Progenitor cell of endocrine pancreas (in vitro differentiated cells): Measurements from ENCODE around the gene C2CD2L. TPM values are rescaled to one million over a fixed set of nuclear protein-coding genes. Genes with fewer than 3 reads are reported as not detected.

Experiments
- DNase-seq: peaks from one replicate; pipeline ENCODE4 v3.0.0; 2021; ENCODE audit warnings: low spot score; ENCODE audit not compliant: unreplicated experiment
- H3K27ac Mint-ChIP-seq: 2 replicates; pipeline ENCODE4 v1.8.0; 2021; ENCODE audit warnings: mild to moderate bottlenecking, moderate library complexity, mixed read lengths
- H3K27me3 Mint-ChIP-seq: 2 replicates; pipeline ENCODE4 v1.8.0; 2021; ENCODE audit warnings: mixed read lengths
- H3K36me3 Mint-ChIP-seq: 2 replicates; pipeline ENCODE4 v1.8.0; 2022; ENCODE audit warnings: mixed read lengths; ENCODE audit not compliant: insufficient read depth
- H3K4me1 Mint-ChIP-seq: 2 replicates; pipeline ENCODE4 v1.8.0; 2021; ENCODE audit warnings: low read depth, mixed read lengths
- H3K4me3 Mint-ChIP-seq: 2 replicates; pipeline ENCODE4 v1.8.0; 2021; ENCODE audit warnings: low read depth, mild to moderate bottlenecking, moderate library complexity, mixed read lengths
- H3K9me3 Mint-ChIP-seq: 2 replicates; pipeline ENCODE4 v1.8.0; 2021; ENCODE audit warnings: low read depth, mixed read lengths
- total RNA-seq: library from RNA; stranded (reverse); gene quantifications from 2 replicates; pipeline ENCODE4 v1.2.1, GENCODE V29; 2021
- TF ChIP-seq, protein P1 (sequence below): fragments of 200-600 bp; sonication (generic); IDR thresholded peaks from one replicate; pipeline ENCODE4 v1.5.0; 2021; ENCODE audit warnings: antibody characterized with exemption, mild to moderate bottlenecking; ENCODE audit not compliant: unreplicated experiment

Gene C2CD2L
- total RNA-seq, 1 donor from 2014 or later, result 7.3 TPM

DNA sequence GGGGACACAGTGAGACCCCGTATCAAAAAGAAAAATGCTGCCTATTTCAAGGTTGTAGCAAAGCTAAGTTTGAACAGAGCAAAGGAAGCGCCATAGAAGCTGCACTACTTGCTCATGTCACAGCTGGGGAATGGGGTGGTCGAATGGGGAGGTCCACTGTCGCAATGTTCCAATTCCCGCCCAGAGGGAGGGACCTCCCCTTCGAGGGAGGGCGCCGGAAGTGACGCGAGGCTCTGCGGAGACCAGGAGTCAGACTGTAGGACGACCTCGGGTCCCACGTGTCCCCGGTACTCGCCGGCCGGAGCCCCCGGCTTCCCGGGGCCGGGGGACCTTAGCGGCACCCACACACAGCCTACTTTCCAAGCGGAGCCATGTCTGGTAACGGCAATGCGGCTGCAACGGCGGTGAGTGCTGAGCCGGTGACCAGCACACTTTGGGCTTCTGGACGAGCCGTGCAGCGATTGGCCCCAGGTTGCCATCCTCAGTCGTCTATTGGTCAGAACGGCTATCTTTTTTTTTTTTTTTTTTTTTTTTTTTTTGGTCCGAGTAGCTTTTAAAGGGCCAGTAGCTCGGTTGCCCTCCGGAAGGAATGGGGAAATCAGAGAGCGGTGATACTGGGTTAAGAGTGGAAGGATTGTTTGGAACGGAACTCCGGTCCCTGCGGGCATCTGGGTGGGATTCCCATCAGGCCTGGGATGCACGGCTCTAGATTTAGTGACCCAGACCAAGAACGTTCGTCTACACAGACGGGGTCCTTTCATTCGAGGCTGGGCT, 22.3 kb upstream of the C2CD2L start, which contains the start of gene HMBS:
HMBS (plus strand) TSS at position 219 of the 774 bp plus-strand sequence; CDS start at position 372, 153 bp downstream.
- peaks cover 9% of the 10 kb centered on the region for H3K36me3 Mint-ChIP-seq
- H3K4me1 Mint-ChIP-seq, result peaks cover 8% of the 10 kb centered on the region
- peak within 1 kb of the TSS; percentile 96 for H3K4me3 Mint-ChIP-seq
- no peaks in the 10 kb centered on the region for H3K9me3 Mint-ChIP-seq
- TF ChIP-seq, protein P1, sequence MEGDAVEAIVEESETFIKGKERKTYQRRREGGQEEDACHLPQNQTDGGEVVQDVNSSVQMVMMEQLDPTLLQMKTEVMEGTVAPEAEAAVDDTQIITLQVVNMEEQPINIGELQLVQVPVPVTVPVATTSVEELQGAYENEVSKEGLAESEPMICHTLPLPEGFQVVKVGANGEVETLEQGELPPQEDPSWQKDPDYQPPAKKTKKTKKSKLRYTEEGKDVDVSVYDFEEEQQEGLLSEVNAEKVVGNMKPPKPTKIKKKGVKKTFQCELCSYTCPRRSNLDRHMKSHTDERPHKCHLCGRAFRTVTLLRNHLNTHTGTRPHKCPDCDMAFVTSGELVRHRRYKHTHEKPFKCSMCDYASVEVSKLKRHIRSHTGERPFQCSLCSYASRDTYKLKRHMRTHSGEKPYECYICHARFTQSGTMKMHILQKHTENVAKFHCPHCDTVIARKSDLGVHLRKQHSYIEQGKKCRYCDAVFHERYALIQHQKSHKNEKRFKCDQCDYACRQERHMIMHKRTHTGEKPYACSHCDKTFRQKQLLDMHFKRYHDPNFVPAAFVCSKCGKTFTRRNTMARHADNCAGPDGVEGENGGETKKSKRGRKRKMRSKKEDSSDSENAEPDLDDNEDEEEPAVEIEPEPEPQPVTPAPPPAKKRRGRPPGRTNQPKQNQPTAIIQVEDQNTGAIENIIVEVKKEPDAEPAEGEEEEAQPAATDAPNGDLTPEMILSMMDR, result no peak
- no peaks in the 10 kb centered on the region for H3K27me3 Mint-ChIP-seq
- peak within 1 kb of the TSS; percentile 98 for H3K27ac Mint-ChIP-seq
- DNase-seq, result peak; percentile 69

- TF ChIP-seq, protein P1, result no peak
- no peaks in the 10 kb centered on the region for H3K9me3 Mint-ChIP-seq
- DNase-seq, result no peak
- H3K27me3 Mint-ChIP-seq, result no peaks in the 10 kb centered on the region
- peak overlapping the region; percentile 96 for H3K4me3 Mint-ChIP-seq
- peaks cover 8% of the 10 kb centered on the region for H3K4me1 Mint-ChIP-seq
- peaks cover 10% of the 10 kb centered on the region for H3K36me3 Mint-ChIP-seq
- H3K27ac Mint-ChIP-seq, result peak overlapping the region; percentile 98
Measured at GRCh38 chr11:119085437-119085847, 21.7 kb upstream of the C2CD2L start.

DNA sequence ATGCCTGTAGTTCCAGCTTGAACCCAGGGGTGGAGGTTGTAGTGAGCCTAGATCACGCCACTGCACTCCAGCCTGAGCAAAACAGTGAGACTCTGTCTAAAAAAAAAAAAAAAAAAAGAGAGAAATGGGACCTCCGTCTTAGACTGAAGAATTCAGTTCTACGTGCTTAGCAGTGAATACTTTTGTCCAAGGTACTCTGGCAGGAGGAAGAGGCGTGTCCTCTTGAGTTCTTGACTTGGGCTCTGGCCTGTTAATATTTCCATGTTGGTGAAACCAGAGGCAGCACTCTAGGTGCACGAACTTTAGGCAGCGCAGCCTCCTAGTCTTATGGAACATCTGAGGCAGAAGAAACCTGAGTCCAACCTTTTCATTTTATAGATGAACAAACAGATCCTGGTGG, 20.0 kb upstream of the C2CD2L start:
- TF ChIP-seq, protein P1, result no peak
- DNase-seq, result no peak
- Mint-ChIP-seq H3K27me3 (no peaks in the 10 kb centered on the region), H3K9me3 (no peaks in the 10 kb centered on the region), H3K36me3 (peaks cover 3% of the 10 kb centered on the region), H3K27ac (no peak overlapping the region), H3K4me1 (peaks cover 8% of the 10 kb centered on the region), H3K4me3 (no peak overlapping the region)

DNA sequence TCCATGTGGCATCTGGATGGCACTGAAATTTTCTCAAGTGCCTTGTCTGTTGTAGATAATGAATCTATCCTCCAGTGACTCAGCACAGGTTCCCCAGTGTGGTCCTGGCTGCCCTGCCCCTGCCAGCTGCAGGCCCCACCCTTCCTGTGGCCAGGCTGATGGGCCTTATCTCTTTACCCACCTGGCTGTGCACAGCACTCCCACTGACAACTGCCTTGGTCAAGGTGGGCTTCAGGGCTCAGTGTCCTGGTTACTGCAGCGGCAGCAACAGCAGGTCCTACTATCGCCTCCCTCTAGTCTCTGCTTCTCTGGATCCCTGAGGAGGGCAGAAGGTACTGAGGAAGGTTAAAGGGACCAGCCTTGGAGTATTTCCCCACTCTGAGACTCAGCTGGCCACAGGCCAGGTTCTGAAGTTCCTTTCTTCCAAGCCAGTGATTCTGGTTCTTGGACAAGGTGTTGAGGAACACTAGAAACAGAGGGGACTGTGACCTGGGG, 19.4 kb upstream of the C2CD2L start:
- Mint-ChIP-seq H3K27ac (no peak overlapping the region), H3K36me3 (peaks cover 5% of the 10 kb centered on the region), H3K27me3 (no peaks in the 10 kb centered on the region), H3K4me3 (no peak overlapping the region), H3K4me1 (peaks cover 13% of the 10 kb centered on the region), H3K9me3 (no peaks in the 10 kb centered on the region)
- TF ChIP-seq, protein P1, result no peak
- DNase-seq, result no peak

- H3K27ac Mint-ChIP-seq, result peak overlapping the region; percentile 71
- H3K27me3 Mint-ChIP-seq, result no peaks in the 10 kb centered on the region
- no peak for DNase-seq
- peaks cover 16% of the 10 kb centered on the region for H3K4me1 Mint-ChIP-seq
- H3K9me3 Mint-ChIP-seq, result no peaks in the 10 kb centered on the region
- no peak overlapping the region for H3K4me3 Mint-ChIP-seq
- TF ChIP-seq, protein P1, result no peak
- H3K36me3 Mint-ChIP-seq, result peaks cover 5% of the 10 kb centered on the region
Measured at GRCh38 chr11:119088406-119088805, 18.7 kb upstream of the C2CD2L start.
